ENCODE data around the gene LBHD1. TPM values are rescaled to one million over a fixed set of nuclear protein-coding genes. Genes with fewer than 3 reads are reported as not detected.

The LBHD1 gene
- total and polyA plus RNA-seq, 2 of the 13 experiments (the other 11 are each of a cell fraction or from before 2014, with no cell fraction given) = 3.2 to 3.7 TPM

DNA sequence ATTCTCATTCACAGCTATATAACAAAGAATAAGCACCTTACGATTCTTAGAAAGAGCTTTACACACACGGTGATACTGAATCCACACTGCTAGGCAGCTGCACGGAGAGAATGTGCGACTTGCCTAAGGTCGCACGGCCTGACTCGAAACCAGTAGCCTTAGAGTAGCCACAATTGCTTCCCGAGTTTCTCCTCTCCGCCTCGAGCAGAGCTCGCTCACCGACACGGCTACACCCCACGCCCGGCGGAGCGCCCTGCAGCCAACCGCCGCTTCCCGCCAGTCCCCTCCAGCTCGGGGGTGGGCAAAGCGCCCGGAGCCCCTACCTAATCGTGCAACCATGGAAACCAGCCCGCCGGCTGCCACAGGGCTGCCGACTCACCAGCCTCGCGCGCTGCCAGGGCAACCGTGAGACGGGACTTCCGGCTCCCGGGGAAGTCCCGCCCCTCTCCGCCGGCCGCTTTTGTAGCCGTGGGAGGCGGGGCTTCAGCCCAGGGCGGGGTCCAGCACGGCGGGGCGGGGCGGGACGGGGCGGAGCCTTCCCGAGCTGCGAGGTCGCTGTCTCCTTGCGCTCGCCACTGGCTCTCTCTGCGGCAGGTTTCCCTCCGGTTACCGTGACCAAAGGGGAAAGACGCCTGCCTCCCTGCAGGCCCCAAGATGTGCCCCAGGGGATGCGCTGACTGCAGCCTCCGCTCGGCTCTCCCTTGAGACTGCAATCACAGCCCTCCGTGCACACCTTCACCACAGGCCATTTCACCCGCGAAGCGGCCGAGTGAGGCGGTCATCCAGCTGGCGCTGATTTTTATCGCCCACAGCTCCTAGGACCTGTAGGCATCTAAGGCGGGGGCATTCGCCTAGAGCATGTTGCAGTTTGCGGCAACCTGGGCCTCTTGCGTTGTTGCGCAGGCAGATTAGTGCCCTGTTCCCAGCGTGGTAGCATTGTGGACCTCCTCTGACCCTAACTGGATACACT lies 34.1 kb upstream of the LBHD1 start (continued):
- TF ChIP-seq CBX1 (IDR thresholded peaks at IDR 0.05; ENCODE audit: low read depth) (no peak), KLF16 (CRISPR knock-in tag; IDR thresholded peaks at IDR 0.05) (peak in 1 of 2 experiments; percentile 52; a peak in 1 of 4 replicates), NFYB (CRISPR knock-in tag; IDR thresholded peaks at IDR 0.05) (0 out of 2 replicates have a peak, but pooled peaks have one; percentile 21), BRCA1 (CRISPR knock-in tag; IDR thresholded peaks at IDR 0.05) (no peak), ZNF232 (CRISPR knock-in tag; IDR thresholded peaks at IDR 0.05; ENCODE audit: borderline replicate concordance) (peak; percentile 48; the same call in 1 of the 2 replicates), KAT2B (IDR thresholded peaks at IDR 0.05; ENCODE audit: borderline replicate concordance, low read depth, low read length) (no peak), ATF7-NPFF (CRISPR knock-in tag; IDR thresholded peaks at IDR 0.05; ENCODE audit: low read depth) (peak; percentile 74), AHR (CRISPR knock-in tag; IDR thresholded peaks at IDR 0.05) (no peak), ZNF619 (CRISPR knock-in tag; IDR thresholded peaks at IDR 0.05) (no peak; the same call in 1 of the 2 replicates), ZNF484 (CRISPR knock-in tag; IDR thresholded peaks at IDR 0.05; ENCODE audit: borderline replicate concordance, low read depth) (no peak), THAP8 (CRISPR knock-in tag; IDR thresholded peaks at IDR 0.05; ENCODE audit: borderline replicate concordance) (no peak), CC2D1A (CRISPR knock-in tag; IDR thresholded peaks at IDR 0.05) (no peak), NR2F1 (CRISPR knock-in tag; IDR thresholded peaks at IDR 0.05) (no peak), MBNL3 (CRISPR knock-in tag; conservative IDR thresholded peaks at IDR 0.05) (no peak), ZNF850 (CRISPR knock-in tag; conservative IDR thresholded peaks at IDR 0.05) (no peak), SRSF9 (IDR thresholded peaks at IDR 0.05; ENCODE audit: borderline replicate concordance, insufficient read depth, low read depth, low read length, poor library complexity, severe bottlenecking) (no peak), IRF9 (CRISPR knock-in tag; IDR thresholded peaks at IDR 0.05; ENCODE audit: borderline replicate concordance) (0 out of 2 replicates have a peak, but pooled peaks have one; percentile 51), ZFP41 (CRISPR knock-in tag; IDR thresholded peaks at IDR 0.05; ENCODE audit: borderline replicate concordance) (no peak)
- TF ChIP-seq, protein P1, sequence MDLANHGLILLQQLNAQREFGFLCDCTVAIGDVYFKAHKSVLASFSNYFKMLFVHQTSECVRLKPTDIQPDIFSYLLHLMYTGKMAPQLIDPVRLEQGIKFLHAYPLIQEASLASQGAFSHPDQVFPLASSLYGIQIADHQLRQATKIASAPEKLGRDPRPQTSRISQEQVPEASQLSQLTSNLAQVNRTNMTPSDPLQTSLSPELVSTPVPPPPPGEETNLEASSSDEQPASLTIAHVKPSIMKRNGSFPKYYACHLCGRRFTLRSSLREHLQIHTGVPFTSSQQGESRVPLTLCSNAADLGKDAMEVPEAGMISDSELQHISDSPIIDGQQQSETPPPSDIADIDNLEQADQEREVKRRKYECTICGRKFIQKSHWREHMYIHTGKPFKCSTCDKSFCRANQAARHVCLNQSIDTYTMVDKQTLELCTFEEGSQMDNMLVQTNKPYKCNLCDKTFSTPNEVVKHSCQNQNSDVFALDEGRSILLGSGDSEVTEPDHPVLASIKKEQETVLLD (CRISPR knock-in tag; IDR thresholded peaks at IDR 0.05; ENCODE audit: low read depth) = peak; percentile 34; the same call in 1 of the 2 replicates
- TF ChIP-seq, protein P2, sequence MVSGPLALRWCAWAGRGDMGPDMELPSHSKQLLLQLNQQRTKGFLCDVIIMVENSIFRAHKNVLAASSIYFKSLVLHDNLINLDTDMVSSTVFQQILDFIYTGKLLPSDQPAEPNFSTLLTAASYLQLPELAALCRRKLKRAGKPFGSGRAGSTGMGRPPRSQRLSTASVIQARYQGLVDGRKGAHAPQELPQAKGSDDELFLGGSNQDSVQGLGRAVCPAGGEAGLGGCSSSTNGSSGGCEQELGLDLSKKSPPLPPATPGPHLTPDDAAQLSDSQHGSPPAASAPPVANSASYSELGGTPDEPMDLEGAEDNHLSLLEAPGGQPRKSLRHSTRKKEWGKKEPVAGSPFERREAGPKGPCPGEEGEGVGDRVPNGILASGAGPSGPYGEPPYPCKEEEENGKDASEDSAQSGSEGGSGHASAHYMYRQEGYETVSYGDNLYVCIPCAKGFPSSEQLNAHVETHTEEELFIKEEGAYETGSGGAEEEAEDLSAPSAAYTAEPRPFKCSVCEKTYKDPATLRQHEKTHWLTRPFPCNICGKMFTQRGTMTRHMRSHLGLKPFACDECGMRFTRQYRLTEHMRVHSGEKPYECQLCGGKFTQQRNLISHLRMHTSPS (CRISPR knock-in tag; IDR thresholded peaks at IDR 0.05; ENCODE audit: low read depth) = no peak
- TF ChIP-seq, protein P3, sequence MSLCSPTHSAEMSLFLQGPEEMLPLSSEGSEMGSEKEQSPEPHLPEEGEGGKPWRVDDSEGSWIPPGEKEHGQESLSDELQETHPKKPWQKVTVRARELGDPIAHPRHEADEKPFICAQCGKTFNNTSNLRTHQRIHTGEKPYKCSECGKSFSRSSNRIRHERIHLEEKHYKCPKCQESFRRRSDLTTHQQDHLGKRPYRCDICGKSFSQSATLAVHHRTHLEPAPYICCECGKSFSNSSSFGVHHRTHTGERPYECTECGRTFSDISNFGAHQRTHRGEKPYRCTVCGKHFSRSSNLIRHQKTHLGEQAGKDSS (CRISPR knock-in tag; IDR thresholded peaks at IDR 0.05; ENCODE audit: borderline replicate concordance, low read depth) = no peak

All from HepG2 (cell line).